T47D (cell line): Measurements from ENCODE around the gene LMX1B.

ENCODE experiments used
- DNase-seq, 2 experiments: peaks; one replicate each; pipeline versions ENCODE4 v3.0.0 to v3.0.0-alpha.2; 2011 to 2012; ENCODE audit warnings: low read depth in 1 of 2, low spot score in 1 of 2
- JUND ChIP-seq: IDR thresholded peaks from 2 replicates; pipeline ENCODE4 v1.6.1; 2012; ENCODE audit warnings: low read depth
- in situ Hi-C: cut with HindIII; loops from 2 replicates; pipeline ENCODE4 v1.10.0; 2016; ENCODE audit warnings: low sequenced_read_pairs, low pct_unique_long_range_greater_than_20kb

LMX1B gene

DNA sequence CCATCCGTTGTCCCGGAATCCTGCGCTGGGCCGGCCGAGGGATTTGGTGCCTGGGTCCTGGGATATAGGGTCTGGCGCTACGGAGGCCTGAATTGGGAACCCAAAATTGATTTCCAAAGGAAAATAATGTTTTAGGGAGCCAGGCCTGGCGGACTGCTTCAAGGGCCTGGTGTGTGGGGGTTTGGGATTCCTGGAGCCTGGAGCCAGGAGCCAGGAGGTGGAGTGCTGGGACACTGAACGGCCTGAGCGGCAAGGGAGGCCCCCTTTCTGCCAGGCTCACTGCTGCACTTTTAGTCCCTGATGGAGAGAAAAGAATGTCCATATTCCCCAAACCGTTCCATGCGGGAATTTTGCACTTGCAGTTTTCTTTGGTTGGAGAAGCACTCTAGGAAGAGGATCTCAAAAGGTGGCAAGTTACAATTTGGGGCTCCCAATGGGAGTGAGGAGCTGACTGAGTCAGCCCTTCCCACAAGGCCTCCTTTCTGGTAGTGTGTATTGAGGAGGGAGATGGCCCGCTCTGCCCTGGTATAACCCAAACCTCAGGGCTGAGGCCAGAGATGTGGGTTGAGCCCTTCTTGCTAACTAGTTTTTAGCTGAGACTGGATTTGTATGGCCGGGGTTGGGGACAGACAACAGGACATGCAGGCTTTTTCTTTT is 2.2 kb downstream of the LMX1B start:
- no peak for TF ChIP-seq JUND
- in situ Hi-C loops, result no loop called here
- DNase-seq, result no peak

DNA sequence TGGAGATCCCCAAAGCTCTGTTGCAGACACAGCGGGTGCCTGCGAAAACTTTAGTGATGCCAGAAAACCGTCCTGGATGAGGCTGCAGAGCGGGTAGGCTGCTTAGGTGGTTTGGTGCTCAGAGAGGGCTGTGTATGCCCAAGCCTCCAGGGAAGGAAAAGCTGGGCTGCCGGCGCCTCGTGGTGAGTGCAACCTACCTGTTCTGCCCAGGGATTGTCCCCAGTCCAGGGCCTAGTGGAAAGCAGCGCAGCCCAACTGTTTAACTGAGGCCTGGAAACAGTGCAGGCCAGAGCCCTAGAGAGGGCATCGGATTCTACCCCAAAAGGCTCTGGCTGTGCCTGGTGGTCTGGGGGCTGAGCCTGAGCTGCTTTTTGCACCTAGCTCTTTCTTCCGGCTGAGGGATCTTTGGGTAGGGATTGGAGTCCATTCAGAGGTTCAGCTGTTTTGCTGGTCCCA is 2.8 kb downstream of the LMX1B start:
- in situ Hi-C loops, result no loop called here
- no peak for DNase-seq
- no peak for TF ChIP-seq JUND

DNA sequence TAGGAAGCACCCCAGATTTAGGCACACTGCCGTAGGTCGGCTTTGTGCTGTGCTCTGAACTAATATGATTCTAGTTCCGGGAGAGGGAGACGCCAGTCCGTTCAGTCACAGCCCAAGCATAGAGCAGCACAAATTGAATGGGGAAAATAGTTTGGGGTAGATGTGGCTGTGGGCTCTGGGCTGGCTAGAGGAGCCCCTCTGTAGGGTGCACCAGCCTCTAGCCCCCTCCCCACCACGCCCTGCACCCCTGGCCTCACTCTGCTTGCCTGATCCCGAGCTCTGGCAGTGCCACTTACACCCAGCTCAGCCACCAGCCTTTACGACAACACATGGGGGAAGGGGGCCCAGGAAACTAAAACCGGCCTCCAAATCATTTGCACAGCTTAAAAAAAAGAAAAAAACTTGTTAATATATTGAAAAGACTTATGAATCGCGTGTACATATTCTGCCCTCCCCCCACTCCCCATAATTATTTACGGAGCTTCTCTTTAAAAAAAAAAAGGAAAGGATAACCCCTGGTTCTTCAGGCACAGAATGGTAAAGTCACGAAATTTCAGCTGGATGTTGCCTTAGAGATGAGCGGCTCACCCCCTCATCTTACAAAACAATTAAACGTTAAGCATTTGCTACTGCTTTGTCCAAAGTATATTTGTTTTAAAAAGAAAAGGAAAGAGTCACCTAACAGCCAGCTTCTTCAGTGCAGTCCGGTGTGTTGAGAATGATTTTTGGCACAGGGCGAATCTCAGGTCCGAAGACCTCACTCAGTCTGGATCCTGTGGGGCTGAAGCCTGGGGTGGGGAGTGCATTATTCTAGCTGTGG is 3.5 kb downstream of the LMX1B start:
- TF ChIP-seq JUND, result no peak
- no peak for DNase-seq
- in situ Hi-C loops, result no loop called here

DNA sequence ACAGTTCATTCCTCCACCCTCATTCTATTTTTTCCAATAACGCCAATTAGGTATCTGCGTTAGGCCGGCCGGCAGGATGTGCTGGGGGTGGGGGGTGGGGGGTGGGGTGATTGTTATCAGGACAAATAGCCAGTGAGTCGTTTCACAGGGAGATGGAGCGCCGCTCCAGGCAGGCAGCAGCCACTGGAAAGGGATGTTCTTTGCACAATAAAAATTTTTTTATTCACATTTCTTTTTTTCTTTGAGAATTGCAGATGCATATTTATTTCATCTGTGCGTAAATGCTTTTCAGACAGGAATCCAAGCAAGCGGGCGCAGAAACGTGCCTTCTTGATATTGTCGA is 4.1 kb downstream of the LMX1B start:
- TF ChIP-seq JUND, result no peak
- no peak for DNase-seq
- in situ Hi-C loops, result no loop called here

DNA sequence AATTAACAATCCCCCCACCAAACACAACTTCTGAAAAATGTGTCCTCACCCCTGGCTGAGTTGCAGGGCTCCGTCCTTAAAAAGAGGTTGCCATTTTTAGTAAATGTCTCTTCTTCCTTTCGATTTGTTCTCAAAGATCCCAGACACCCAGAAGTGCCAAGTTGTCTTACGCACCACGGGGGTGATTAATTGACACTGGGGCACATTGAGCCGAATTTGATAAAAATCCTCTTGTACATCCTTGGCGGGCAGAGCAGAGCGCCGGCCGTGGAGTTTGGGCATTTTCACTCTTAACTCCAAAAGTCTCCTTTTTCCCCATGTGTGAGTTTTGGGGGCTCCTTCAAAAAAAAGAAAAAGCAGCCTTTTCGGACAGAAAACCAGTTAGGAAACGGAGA is 4.5 kb downstream of the LMX1B start:
- no peak for TF ChIP-seq JUND
- in situ Hi-C loops, result no loop called here
- DNase-seq, result no peak

DNA sequence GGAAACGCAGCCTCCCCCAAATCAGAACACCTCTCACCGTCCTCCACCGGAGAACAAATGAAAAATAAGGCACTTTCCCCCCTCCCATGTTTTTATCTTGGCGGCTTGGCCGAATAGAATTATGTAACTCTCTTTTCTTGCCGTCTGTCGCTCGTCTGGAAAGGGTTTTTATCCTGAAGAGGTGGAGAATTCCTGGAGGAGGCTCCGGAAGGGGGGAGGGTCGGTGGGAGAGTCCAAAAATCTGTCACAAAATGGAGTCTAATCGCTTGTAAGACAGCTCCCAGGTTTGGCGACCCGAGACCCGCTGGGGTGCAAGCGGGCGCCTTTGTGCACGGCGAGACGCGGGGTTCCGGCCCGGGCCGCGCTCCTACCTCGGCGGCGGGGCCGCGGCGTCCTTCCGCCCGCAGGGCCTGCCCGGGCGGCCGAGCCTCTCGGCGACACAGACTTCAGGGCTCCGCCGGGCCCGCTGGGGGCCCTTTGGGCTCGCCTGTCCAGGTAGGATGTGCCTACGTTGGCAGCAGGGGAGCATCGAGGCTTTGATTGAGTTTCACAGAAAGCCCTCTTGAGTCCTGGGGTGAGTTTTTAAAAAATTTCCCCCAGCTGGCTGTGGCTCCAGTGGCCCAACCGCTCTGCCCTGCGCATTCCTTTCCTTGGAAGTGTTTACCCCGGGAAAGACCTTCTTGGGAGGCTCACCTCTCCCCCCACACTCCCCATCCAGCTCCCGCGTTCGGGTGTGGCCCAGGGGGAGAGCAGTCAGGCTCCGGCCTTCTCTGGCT is 5.0 kb downstream of the LMX1B start:
- TF ChIP-seq JUND, result no peak
- in situ Hi-C loops, result no loop called here
- DNase-seq, result no peak

DNA sequence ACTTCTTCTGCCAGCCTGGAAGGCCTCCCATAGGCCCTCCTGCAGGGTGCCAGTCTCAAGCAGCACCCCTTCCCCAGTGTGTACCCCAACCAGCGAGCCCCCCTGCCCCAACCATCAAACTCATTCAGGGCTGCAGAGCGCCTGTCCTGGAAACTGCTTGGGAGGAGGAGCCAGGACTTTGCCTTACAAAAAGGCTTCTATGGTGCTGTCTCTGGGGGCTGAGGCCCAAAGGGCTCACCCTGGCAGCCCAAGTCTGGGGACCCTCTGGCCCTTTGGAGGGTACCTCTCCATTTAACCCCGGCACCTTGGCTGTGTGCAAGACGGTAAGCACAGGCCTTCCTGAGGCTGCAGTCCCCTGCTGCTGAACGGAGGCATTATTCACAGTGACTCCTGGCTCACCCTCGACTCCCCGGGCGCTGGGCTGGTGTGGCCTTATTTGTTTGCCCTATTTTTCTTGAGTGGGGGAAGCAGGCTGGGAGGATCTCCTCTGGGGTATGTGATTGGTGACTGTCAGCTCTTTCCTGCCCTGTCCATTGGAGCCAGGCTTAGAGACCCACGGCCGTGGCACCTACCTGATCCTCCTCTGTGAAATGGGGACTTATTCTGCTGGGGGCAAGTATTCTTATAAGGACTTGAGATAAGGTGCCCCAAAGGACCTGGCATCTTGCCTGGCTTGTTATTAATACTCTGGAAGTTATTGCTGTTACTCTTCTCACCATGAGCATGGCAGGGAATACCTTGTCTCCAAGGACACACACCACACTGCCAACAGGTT is 5.8 kb downstream of the LMX1B start:
- in situ Hi-C loops, result no loop called here
- TF ChIP-seq JUND, result no peak
- DNase-seq, result no peak

DNA sequence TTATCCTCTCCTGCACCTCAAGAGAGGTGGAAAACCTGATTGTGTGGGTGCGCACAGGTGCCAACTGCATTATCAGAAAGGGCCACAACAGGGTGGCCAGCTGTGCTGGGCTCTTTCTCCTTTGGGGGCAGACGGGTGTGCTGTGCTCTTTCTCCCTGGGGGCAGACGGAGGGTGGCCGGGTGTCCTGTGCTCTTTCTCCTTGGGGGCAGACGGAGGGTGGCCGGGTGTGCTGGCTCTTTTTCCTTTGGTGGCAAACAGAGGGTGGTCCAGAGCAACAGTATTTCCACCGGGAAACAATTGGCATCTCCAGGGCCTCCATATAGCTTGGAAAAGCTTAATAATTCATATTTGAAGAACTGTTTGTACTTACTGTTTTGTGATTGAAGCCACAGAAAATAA is 6.8 kb downstream of the LMX1B start:
- no peak for DNase-seq
- TF ChIP-seq JUND, result no peak
- in situ Hi-C loops, result no loop called here

DNA sequence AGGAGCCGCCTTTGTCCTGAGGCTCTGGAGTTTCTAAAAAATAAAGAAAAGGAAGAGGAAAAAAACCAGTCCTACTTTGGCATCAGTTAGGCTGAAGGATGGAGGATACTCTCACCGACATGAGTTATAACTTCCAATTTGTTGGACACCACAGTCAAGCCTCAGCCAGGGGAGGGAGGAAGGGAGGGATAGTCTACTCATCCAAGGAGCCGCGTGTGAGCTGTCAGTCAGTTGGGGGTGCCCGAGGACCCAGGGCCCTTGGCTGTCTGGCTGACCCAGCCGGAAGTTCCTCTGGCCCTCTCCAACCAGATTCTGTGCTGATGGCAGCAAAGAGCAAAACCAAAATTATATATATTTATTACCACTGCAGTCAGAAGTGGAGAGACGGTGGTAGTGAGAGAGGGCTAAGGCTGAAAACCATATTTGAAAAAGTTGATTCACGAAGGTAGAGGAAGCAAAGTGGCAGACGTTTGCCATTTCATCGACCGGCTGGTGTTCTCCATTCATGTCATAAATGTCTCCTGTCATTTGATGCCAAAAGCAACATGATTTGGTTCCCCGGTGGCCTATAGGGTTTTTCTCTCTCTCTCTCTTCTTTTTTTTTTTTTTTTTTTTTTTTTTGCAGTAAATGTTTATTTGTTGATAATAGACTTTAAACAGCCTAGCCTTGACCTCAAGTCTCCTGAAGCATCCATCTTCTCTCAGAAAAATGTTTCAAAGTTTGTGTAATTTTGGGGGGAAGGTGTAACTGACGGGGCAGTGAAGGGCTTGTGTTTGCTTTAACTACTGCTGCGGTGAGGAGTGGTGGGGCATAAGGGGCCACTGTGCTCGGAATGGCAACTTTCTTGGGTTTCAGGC is 7.6 kb downstream of the LMX1B start:
- TF ChIP-seq JUND, result no peak
- no peak for DNase-seq
- in situ Hi-C loops, result no loop called here

DNA sequence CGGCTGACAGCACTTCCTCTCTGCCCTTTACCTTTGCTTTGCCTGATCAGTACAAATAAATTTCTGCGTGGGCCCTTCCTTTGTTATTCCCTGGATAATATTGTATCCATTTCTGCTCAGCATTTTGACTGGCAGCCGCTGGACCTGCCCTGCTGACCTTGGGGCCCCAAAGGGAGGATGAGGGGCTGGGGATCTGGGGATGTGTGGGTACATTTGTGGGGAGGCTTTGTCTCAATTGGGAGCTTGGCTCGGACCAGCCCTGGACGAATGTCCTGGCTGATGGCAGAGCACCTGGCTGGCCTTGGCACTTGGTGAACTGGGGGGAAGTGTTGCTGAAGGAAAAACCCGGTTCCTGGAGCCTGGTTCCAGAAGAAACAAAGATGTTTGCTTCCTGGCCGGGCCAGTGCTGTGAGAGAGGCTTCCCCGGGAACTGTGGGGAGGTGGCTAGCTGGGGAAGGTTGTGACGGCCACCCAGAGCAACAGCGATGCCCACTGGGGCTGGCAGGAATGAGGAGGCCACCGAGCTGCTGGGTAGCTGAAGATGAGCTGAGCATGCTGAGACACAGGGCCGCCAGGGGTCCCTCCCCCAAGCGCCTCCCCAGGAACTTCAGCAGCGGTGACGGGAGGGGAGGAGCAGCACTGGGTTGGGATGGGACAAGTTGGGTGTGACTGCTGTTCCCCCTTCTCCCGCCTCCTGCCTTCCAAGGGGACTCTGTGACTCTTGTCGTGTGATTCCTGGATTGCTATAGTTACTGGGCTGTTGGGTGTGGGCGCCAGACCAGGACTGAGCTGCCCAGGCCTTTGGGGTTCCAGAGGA is 8.4 kb downstream of the LMX1B start:
- in situ Hi-C loops, result no loop called here
- no peak for DNase-seq
- no peak for TF ChIP-seq JUND

DNA sequence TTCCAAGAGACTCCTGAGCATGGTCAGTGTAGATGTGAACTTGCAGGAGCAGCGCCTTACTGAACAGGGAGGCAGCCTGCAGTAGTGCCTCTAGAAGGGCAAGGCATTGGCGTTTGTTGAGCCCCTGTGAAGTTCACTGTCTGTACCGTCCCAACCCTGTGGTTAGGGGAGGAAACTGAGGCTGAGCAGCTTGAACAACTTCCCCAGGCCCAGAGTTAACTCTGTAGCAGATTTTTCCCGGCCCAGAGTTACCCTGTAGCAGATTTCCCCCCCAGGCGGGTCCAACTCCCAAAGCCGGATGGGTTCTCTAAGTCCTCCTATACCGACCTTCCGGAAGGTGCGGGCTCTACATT is 9.6 kb downstream of the LMX1B start:
- in situ Hi-C loops, result no loop called here

More for the DNA sequence above, 9.6 kb downstream of the LMX1B start:
- no peak for DNase-seq
- no peak for TF ChIP-seq JUND
